ENCODE results near the gene PEPD. TPM values are rescaled to one million over a fixed set of nuclear protein-coding genes. Genes with fewer than 3 reads are reported as not detected.

Gene PEPD
- total and polyA plus RNA-seq, 4 donors, result 37.3 to 211 (median 117) TPM

DNA sequence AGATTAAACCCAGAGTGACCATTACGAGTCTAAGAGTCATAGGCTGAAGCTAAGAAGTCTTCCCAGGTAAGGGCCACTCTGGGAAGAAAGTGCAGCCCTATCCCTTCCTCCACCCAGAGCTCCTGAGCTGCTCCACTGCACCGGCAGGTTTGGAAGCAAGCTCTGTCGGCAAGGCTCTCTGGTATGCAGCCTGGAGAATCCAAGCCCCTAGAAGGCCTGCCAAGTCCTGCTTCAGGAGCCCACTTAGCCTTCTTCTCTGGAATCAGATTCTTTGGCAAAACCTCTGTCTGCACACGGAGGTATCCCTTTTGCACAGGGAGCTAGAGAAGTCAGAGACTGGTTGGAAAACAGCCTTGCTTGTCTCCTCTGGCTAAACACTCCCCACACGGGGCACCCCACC lies 89.6 kb downstream of the PEPD start:
- peaks cover 0 to 6% (median under 1%) of the 10 kb centered on the region in 4 donors for H3K36me3 ChIP-seq (ENCODE audit: control insufficient read depth in 4 of 4, insufficient read depth in 3 of 4, low read depth in 1 of 4, low read length in 3 of 4)
- H3K27me3 ChIP-seq (ENCODE audit: control insufficient read depth in 4 of 4, insufficient read depth in 4 of 4, low read length in 3 of 4), result no peaks in the 10 kb centered on the region
- peaks cover 0 to 10% (median 4%) of the 10 kb centered on the region in 4 donors for H3K4me1 ChIP-seq (ENCODE audit: control insufficient read depth in 4 of 4, insufficient read depth in 4 of 4, low read length in 3 of 4)
- WGBS, result 76% methylated on average over 5 of the region's 5 CpGs
- H3K27ac ChIP-seq (ENCODE audit: low read depth in 1 of 2, low read length in 2 of 2), result no peak overlapping the region
- H3K9me3 ChIP-seq (ENCODE audit: control insufficient read depth in 4 of 4, low read length in 3 of 4), result no peaks in the 10 kb centered on the region
- H3K9ac ChIP-seq (ENCODE audit: low read depth in 1 of 2, low read length in 2 of 2), result no peak overlapping the region
- TF ChIP-seq JUND (IDR thresholded peaks at IDR 0.05) (no peak), RXRA (IDR thresholded peaks at IDR 0.05) (no peak), GABPA (IDR thresholded peaks at IDR 0.05 in 1 of 2, conservative IDR thresholded peaks at IDR 0.05 in 1 of 2) (no peak), FOXA1 (IDR thresholded peaks at IDR 0.05) (no peak), NR2F2 (IDR thresholded peaks at IDR 0.05) (no peak)
- TF ChIP-seq, protein P1, sequence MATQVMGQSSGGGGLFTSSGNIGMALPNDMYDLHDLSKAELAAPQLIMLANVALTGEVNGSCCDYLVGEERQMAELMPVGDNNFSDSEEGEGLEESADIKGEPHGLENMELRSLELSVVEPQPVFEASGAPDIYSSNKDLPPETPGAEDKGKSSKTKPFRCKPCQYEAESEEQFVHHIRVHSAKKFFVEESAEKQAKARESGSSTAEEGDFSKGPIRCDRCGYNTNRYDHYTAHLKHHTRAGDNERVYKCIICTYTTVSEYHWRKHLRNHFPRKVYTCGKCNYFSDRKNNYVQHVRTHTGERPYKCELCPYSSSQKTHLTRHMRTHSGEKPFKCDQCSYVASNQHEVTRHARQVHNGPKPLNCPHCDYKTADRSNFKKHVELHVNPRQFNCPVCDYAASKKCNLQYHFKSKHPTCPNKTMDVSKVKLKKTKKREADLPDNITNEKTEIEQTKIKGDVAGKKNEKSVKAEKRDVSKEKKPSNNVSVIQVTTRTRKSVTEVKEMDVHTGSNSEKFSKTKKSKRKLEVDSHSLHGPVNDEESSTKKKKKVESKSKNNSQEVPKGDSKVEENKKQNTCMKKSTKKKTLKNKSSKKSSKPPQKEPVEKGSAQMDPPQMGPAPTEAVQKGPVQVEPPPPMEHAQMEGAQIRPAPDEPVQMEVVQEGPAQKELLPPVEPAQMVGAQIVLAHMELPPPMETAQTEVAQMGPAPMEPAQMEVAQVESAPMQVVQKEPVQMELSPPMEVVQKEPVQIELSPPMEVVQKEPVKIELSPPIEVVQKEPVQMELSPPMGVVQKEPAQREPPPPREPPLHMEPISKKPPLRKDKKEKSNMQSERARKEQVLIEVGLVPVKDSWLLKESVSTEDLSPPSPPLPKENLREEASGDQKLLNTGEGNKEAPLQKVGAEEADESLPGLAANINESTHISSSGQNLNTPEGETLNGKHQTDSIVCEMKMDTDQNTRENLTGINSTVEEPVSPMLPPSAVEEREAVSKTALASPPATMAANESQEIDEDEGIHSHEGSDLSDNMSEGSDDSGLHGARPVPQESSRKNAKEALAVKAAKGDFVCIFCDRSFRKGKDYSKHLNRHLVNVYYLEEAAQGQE (IDR thresholded peaks at IDR 0.05), result no peak
- no peak for DNase-seq (ENCODE audit: low spot score)
- H3K4me3 ChIP-seq (ENCODE audit: low read depth in 1 of 3, low read length in 3 of 3), result no peak overlapping the region

DNA sequence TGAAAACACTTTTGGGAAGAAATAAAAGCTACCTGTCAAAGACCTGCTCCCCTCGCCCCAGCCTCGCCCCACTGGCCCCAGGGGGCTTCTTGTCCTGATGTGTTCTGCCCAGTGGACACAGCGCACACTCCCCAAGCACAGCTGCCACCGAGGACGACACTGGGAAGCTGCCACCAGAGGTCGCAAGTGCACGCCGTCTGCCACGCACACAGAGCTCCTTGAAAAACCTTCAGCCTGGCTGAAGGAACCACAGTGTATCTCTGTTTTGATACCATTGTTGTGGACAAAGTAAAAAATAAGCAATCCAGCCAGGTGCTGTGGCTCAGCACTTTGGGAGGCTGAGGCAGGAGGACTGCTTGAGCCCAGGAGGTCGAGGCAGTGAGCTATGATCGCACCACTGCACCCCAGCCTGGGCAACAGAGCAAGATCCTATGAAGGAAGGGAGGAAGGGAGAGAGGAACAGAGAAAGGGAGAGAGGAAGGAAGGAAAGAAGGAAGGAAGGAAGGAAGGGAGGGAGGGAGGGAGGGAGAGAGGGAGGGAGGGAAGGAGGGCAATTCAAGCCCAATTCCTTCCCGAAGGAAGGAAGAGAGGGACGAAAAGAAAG lies 90.8 kb downstream of the PEPD start:
- TF ChIP-seq, protein P2, sequence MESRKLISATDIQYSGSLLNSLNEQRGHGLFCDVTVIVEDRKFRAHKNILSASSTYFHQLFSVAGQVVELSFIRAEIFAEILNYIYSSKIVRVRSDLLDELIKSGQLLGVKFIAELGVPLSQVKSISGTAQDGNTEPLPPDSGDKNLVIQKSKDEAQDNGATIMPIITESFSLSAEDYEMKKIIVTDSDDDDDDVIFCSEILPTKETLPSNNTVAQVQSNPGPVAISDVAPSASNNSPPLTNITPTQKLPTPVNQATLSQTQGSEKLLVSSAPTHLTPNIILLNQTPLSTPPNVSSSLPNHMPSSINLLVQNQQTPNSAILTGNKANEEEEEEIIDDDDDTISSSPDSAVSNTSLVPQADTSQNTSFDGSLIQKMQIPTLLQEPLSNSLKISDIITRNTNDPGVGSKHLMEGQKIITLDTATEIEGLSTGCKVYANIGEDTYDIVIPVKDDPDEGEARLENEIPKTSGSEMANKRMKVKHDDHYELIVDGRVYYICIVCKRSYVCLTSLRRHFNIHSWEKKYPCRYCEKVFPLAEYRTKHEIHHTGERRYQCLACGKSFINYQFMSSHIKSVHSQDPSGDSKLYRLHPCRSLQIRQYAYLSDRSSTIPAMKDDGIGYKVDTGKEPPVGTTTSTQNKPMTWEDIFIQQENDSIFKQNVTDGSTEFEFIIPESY (IDR thresholded peaks at IDR 0.05), result no peak
- TF ChIP-seq, protein P1 (IDR thresholded peaks at IDR 0.05), result no peak
- TF ChIP-seq RAD21 (IDR thresholded peaks at IDR 0.05) (peak; percentile 75 to 84), EGR1 (IDR thresholded peaks at IDR 0.05; ENCODE audit: low read depth in 2 of 2) (no peak)
- TF ChIP-seq, protein P3, sequence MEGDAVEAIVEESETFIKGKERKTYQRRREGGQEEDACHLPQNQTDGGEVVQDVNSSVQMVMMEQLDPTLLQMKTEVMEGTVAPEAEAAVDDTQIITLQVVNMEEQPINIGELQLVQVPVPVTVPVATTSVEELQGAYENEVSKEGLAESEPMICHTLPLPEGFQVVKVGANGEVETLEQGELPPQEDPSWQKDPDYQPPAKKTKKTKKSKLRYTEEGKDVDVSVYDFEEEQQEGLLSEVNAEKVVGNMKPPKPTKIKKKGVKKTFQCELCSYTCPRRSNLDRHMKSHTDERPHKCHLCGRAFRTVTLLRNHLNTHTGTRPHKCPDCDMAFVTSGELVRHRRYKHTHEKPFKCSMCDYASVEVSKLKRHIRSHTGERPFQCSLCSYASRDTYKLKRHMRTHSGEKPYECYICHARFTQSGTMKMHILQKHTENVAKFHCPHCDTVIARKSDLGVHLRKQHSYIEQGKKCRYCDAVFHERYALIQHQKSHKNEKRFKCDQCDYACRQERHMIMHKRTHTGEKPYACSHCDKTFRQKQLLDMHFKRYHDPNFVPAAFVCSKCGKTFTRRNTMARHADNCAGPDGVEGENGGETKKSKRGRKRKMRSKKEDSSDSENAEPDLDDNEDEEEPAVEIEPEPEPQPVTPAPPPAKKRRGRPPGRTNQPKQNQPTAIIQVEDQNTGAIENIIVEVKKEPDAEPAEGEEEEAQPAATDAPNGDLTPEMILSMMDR (IDR thresholded peaks at IDR 0.05; ENCODE audit: low read depth, low read length, missing input control), result peak; percentile 52
- TF ChIP-seq, protein P4, sequence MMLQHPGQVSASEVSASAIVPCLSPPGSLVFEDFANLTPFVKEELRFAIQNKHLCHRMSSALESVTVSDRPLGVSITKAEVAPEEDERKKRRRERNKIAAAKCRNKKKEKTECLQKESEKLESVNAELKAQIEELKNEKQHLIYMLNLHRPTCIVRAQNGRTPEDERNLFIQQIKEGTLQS (IDR thresholded peaks at IDR 0.05), result no peak
- Histone ChIP-seq H3K4me3 (ENCODE audit: low read depth in 1 of 3, low read length in 3 of 3) (no peak overlapping the region), H3K27me3 (ENCODE audit: control insufficient read depth in 4 of 4, insufficient read depth in 4 of 4, low read length in 3 of 4) (no peaks in the 10 kb centered on the region), H3K4me1 (ENCODE audit: control insufficient read depth in 4 of 4, insufficient read depth in 4 of 4, low read length in 3 of 4) (no peaks in the 10 kb centered on the region), H3K9ac (ENCODE audit: low read depth in 1 of 2, low read length in 2 of 2) (no peak overlapping the region), H3K36me3 (ENCODE audit: control insufficient read depth in 4 of 4, insufficient read depth in 3 of 4, low read depth in 1 of 4, low read length in 3 of 4) (peaks cover 0 to 3% (median 1%) of the 10 kb centered on the region in 4 donors), H3K9me3 (ENCODE audit: control insufficient read depth in 4 of 4, low read length in 3 of 4) (no peaks in the 10 kb centered on the region), H3K27ac (ENCODE audit: low read depth in 1 of 2, low read length in 2 of 2) (no peak overlapping the region)
- 53% methylated on average over 13 of the region's 13 CpGs for WGBS
- DNase-seq (ENCODE audit: low spot score), result peak; percentile 71

All from liver (tissue), 9 donors.